D721Med (cell line): ENCODE measurements around the gene NFATC3.

ENCODE experiments used
- DNase-seq: peaks from one replicate; pipeline ENCODE4 v3.0.0; 2011; ENCODE audit warnings: low spot score; ENCODE audit not compliant: insufficient read length
- FAIRE-seq: peaks from 2 replicates; lab custom pipeline; 2011; peaks lifted over from hg19 to GRCh38; lab: Jason Lieb, UNC
- TF ChIP-seq, protein P1 (sequence below): IDR thresholded peaks from 2 replicates; pipeline ENCODE4 v1.5.1; 2012; ENCODE audit warnings: mild to moderate bottlenecking, control low read depth; ENCODE audit not compliant: insufficient read depth; ENCODE audit errors: missing control alignments

Gene NFATC3

DNA sequence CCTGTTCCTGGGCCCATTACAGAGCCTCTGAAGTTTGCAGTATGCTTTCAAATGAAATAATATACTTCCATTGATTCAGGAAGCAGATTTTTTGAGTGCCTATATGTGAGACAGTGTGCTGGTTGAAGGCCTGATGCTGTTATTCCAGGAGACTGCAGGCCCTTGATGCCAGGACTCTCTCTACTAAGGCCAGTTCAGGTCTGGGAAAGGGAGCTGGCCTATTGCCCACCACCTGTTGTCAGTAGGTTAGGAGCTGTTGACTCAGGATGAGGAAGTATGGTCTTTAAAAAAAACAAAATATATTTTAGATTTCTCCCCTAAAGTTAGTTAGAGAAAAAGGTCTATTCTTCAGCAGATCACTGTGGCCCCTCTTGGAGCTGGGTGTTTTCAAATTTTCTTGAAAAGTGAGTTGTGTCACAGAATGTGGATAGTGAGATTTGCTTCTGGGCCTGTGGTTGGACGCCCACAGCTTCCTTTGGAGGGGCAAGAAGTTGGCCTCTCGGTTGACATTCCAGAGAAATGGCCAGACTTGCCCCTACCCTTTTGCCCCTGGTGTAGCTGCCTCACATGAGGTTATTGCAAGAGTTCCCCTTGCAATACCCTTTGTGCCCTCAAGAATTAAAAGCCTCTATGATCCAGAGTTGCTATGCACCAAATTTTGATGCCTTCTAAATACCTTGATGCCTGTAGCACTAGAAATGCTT lies 142.8 kb downstream of the NFATC3 start:
- FAIRE-seq (no peak), DNase-seq (no peak)
- TF ChIP-seq, protein P1, sequence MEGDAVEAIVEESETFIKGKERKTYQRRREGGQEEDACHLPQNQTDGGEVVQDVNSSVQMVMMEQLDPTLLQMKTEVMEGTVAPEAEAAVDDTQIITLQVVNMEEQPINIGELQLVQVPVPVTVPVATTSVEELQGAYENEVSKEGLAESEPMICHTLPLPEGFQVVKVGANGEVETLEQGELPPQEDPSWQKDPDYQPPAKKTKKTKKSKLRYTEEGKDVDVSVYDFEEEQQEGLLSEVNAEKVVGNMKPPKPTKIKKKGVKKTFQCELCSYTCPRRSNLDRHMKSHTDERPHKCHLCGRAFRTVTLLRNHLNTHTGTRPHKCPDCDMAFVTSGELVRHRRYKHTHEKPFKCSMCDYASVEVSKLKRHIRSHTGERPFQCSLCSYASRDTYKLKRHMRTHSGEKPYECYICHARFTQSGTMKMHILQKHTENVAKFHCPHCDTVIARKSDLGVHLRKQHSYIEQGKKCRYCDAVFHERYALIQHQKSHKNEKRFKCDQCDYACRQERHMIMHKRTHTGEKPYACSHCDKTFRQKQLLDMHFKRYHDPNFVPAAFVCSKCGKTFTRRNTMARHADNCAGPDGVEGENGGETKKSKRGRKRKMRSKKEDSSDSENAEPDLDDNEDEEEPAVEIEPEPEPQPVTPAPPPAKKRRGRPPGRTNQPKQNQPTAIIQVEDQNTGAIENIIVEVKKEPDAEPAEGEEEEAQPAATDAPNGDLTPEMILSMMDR: no peak

GRCh38 chr16:68228652-68229051 lies 143.5 kb downstream of the NFATC3 start:
- TF ChIP-seq, protein P1: no peak
- FAIRE-seq (no peak), DNase-seq (no peak)

DNA sequence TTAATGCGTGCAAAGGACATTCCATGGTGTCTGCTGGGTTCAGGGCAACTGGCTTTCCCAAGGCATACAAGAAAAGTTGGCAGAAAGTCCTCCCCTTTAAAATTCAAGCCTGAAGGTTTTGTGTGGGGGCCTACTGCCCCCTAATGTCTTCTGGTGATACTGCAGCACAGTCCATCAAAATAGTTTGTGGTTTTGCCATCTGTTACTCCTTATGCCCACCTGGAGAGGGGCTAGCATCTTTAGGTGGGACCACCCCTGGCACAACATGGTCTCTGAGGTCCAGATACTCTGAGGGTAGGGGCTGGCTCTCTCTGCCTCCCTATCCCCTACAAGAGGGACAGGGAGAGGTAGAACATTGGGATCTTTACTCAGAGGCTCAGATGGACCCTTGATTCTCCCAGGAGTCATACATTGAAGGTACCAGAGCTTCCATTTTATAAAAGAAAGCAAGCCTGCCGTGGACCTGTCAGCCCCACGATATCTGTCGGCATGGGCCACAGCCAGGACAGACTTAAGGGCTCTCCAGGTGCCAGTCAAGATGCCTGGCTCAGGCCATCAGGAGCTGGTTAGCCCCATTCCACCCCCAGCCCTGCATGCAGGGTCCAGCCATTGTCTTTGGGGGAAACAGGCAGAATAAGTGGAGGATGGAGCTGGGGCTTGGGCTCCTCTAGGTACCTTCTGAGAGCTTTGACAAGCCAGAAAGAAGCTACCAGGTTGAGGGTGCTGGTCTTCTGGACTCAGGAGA lies 144.4 kb downstream of the NFATC3 start:
- TF ChIP-seq, protein P1: peak; percentile 85
- DNase-seq (no peak), FAIRE-seq (no peak)

DNA sequence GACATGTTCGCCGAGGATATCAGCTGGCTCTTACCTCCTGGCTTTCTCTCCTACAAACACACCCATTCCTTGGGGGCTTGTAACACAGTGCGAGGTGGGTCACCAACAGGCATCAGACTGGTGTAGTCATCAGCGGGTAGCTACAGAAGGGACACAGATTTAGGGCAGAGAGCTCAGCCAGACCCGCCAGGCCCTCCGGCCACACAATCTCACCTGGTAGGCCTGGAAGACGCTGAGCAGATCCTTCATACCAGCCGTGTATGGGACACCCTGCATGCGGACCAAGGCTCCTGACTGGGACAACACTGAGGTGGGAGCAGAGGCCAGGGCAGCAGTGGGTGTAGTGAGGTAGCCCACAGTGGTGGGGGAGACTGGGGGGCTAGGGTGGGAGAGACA lies 145.0 kb downstream of the NFATC3 start:
- no peak for FAIRE-seq
- TF ChIP-seq, protein P1: no peak
- DNase-seq: no peak

DNA sequence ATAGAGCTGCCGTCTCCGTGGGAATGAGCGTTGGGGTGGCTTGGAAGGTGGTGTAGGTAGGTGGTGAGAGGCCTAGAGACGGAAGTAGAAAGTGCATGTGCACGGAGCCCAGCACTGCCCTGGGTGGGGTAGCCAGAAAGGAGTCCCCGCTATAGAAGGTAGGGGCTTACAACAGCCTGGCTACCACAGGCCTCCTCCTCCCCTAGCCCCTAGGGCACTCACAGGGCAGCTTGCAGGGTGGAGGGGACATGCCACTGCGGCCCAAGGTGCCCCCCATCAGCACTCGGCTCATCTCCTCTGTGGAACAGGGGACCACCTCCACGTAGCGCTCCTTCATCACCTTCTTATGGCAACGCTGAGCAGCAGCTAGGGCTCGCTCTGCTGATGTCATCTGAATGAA lies 145.8 kb downstream of the NFATC3 start:
- FAIRE-seq (no peak), DNase-seq (no peak)
- TF ChIP-seq, protein P1: no peak

GRCh38 chr16:68231384-68232136 lies 146.4 kb downstream of the NFATC3 start:
- FAIRE-seq (no peak), DNase-seq (no peak)
- TF ChIP-seq, protein P1: no peak
